ENCODE data around the gene LONP1. TPM values are rescaled to one million over a fixed set of nuclear protein-coding genes. Genes with fewer than 3 reads are reported as not detected.
A peak's percentile ranks its signal among the peaks of the same experiment; 100 is the strongest.

Gene LONP1
- total RNA-seq, 2 experiments from 2014 or later = 223 to 229 TPM

DNA sequence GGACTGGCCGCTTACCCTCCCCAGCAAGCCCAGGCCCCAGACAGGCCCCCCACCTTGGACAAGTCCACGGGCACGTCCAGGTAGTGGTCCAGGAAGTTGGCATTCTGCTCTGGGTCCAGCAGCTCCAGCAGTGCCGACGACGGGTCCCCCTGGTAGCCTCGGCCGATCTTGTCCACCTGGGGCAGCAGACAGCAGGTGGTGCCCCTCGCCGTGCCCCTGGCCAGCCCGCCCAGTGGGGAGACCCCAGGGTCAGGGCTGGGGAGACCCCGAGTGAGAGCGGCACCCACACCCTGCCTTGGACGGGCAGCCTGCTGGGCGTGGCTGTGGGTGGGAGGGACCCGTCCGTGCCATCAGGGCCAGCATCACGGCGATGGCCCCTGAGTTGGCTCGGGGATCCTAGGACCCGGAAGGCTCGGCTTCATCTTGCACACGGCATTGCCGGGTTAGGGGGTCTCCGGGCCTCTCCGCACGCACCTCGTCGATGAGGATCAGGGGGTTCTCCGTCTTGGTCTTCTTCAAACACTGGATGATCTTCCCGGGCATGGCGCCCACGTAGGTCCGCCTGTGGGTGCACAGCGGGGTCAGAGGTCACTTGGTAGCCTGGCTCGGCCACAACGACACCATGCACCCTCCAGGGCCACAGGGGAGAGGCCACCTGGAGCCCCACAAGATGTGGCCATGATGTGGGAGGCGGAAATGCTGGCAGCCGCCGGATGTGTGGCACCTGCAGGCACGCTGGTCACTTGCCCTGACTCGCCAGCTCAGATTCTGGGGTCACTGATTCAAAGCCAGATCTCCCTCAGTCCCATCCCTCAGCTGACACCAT lies 23.5 kb downstream of the LONP1 start:
- DNase-seq = no peak
- Mint-ChIP-seq H3K4me1 (ENCODE audit: low read depth) (peaks cover 12% of the 10 kb centered on the region), H3K9me3 (no peaks in the 10 kb centered on the region), H3K27me3 (ENCODE audit: low read depth) (no peaks in the 10 kb centered on the region), H3K36me3 (ENCODE audit: low read depth) (peaks cover 50% of the 10 kb centered on the region), H3K4me3 (no peak overlapping the region), H3K27ac (peak overlapping the region; percentile 30)
- CTCF ChIA-PET = no interaction called here
- intact Hi-C loops (cut with micrococcal nuclease) = no loop called here

DNA sequence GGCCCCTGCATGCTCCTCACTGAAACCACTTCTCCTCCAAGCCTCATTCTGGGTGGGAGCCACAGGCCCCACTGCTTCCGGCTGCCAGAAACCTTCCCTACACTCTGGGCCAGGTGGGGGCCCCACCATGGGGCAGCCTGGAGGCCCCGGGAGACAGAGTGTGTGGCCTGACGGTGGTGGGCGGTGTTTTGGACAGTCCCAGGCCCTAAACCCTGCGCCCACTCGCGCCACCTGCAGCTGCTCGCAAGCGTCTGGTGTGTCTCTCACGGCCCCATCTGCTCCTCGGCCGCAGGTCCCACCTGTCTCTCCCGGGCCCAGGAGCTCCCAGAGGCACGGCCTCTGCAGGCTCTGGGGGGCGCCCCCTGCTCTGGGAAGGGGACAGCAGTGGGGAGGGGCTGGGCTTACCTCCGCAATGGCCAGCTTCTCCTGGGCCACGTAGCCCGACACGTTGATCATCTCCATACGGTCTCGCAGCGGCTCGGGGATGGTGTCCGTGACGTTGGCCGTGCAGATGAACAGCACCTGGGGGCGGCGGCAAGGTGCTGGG lies 24.2 kb downstream of the LONP1 start:
- peaks cover 14% of the 10 kb centered on the region for H3K4me1 Mint-ChIP-seq (ENCODE audit: low read depth)
- intact Hi-C loops (cut with micrococcal nuclease) = no loop called here
- CTCF ChIA-PET = no interaction called here
- DNase-seq = no peak
- no peak overlapping the region for H3K27ac Mint-ChIP-seq
- peaks cover 51% of the 10 kb centered on the region for H3K36me3 Mint-ChIP-seq (ENCODE audit: low read depth)
- H3K27me3 Mint-ChIP-seq (ENCODE audit: low read depth) = no peaks in the 10 kb centered on the region
- no peak overlapping the region for H3K4me3 Mint-ChIP-seq
- H3K9me3 Mint-ChIP-seq = no peaks in the 10 kb centered on the region

DNA sequence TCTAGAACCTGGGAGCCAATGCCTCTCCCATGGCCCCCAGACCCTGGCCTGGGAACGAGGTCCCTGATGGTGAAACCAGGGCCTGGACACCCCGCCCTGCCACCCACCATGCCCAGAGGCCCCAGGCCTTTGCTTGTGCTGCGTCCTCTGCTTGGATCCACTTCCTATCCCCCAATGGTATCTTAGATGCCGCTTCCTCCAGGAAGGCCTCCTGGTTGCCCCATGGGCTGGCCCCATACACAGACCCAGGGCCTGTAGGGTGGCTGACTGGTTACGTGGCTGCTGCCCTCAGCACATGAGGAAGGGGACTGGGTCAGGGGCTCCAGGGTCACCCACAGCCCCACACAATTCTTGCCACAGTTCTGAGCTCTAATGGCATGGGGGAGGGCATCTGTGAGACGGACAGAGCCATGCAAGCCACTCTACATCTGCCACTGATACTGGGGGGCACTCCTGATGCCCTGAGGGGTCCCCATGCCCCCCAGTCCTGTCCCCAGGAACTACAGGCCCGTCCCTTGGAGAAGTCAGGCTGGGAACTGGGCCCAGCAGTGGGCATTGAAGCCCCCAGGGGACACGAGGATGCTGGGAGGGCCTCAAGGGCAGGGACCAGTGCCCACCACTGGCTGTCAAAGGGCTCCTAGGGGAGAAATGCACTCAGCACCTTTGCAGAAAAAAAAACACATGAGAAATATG lies 24.8 kb downstream of the LONP1 start:
- H3K9me3 Mint-ChIP-seq = no peaks in the 10 kb centered on the region
- intact Hi-C loops (cut with micrococcal nuclease) = no loop called here
- peaks cover 54% of the 10 kb centered on the region for H3K36me3 Mint-ChIP-seq (ENCODE audit: low read depth)
- H3K4me3 Mint-ChIP-seq = no peak overlapping the region
- no peak for DNase-seq
- peak overlapping the region; percentile 46 for H3K27ac Mint-ChIP-seq
- no peaks in the 10 kb centered on the region for H3K27me3 Mint-ChIP-seq (ENCODE audit: low read depth)
- CTCF ChIA-PET = no interaction called here
- peaks cover 14% of the 10 kb centered on the region for H3K4me1 Mint-ChIP-seq (ENCODE audit: low read depth)

DNA sequence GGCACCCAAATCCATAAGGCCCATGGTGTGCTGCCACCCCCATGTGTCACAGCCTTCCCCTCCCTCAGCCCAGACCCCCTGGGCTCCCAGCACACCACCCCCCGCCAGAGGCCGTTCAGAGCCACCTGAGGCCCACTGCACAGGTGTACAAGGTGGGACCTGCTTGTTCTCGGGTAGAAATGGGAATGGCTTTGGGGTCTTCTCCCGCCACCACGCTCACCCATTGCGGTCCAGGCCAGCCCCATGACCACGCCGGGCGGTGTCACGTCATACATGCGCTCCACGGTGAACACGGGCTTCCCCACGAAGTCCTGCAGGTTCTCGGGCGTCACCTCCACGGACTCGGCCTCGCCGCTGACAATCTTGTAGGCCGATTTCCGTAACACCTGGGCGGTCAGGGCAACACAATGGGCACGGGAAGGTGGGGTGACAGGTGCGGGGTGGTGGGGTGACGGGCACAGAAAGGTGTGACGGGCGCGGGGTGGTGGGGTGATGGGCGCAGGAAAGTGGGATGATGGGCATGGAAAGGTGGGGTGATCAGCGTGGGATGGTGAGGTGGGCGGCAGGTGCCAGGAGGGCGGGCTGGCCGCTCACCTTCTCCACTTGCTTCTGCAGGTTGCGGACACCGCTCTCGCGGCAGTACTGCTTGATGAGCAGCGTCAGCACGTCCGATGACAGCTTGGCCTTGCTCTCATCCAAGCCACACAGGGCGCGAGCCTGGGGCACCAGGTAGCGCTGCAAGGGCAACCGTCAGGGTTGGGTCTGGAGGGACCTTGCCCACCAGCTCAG lies 25.6 kb downstream of the LONP1 start:
- H3K9me3 Mint-ChIP-seq = no peaks in the 10 kb centered on the region
- H3K27me3 Mint-ChIP-seq (ENCODE audit: low read depth) = no peaks in the 10 kb centered on the region
- CTCF ChIA-PET = no interaction called here
- H3K27ac Mint-ChIP-seq = no peak overlapping the region
- DNase-seq = no peak
- peaks cover 17% of the 10 kb centered on the region for H3K4me1 Mint-ChIP-seq (ENCODE audit: low read depth)
- H3K36me3 Mint-ChIP-seq (ENCODE audit: low read depth) = peaks cover 55% of the 10 kb centered on the region
- intact Hi-C loops (cut with micrococcal nuclease) = no loop called here
- peak overlapping the region; percentile 9 for H3K4me3 Mint-ChIP-seq

DNA sequence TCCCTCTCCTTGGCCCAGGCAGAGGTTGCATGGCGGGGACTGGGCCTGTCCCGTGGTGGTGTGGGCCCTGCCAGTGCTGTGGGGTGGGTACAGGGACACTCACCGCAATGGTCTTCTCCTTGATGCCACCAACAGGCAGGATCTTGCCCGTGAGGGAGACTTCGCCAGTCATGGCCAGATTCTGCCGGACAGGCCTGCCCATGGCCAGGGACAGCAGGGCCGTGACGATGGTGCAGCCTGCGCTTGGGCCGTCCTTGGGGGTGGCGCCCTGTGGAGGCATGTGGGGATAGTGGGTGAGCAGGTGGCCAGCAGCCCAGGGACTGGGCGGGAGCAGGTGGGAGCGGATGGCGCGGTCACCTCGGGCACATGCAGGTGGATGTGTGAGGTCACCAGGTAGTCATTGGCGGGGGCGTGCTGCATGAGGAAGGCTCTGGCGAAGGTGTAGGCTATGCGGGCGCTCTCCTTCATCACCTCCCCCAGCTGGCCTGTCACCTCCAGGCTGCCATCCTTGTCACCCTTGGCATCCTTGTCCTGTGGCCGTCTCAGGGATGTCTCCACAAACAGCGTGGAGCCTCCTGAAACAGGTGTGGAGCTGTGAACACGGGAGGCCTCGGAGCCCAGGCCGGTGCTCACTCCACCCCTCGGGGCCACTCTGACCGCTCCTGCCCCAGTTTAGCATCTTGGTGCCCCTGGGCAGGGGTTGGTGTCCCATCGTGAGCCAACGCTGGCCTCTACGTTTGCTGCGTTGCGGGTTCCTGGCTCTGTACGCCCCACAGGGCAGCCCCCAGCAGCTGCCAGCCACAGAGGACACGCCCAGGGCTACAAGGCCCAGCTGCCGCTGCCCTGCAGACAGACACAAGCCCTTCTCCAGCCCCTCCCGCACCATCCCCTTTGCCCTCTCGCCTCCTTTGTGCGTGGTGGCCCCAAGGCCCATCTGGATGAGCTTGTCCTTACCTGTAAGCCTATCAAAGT lies 26.5 kb downstream of the LONP1 start:
- peaks cover 49% of the 10 kb centered on the region for H3K36me3 Mint-ChIP-seq (ENCODE audit: low read depth)
- H3K4me3 Mint-ChIP-seq = peak overlapping the region; percentile 24
- intact Hi-C loops (cut with micrococcal nuclease) = no loop called here
- no peaks in the 10 kb centered on the region for H3K9me3 Mint-ChIP-seq
- H3K4me1 Mint-ChIP-seq (ENCODE audit: low read depth) = peaks cover 17% of the 10 kb centered on the region
- H3K27me3 Mint-ChIP-seq (ENCODE audit: low read depth) = no peaks in the 10 kb centered on the region
- CTCF ChIA-PET = no interaction called here
- H3K27ac Mint-ChIP-seq = peak overlapping the region; percentile 96
- no peak for DNase-seq

DNA sequence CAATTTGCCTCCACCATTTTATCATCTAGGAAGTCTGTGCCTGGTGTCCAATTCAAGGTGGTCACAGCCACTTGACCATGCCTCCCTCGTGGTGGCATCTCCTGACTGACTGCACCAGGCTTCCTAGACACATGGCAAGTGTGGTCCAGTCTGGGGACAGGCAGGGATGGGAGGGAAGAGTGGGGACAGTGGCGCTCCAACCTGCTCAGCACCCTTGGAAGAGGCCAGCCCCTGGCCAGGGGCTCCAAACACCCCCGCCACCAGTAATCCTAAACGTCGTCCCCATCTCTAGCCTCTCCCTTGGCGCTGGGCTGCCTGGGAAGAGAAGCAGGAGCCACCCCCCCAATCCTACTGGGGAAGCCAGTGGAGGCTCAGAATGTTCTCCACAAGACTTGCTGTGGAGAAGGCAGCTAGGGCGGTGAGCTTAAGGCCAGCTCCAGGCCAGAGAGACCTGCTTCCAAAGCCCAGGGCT lies 27.2 kb downstream of the LONP1 start:
- CTCF ChIA-PET = no interaction called here
- Mint-ChIP-seq H3K27me3 (ENCODE audit: low read depth) (no peaks in the 10 kb centered on the region), H3K36me3 (ENCODE audit: low read depth) (peaks cover 49% of the 10 kb centered on the region), H3K4me1 (ENCODE audit: low read depth) (peaks cover 21% of the 10 kb centered on the region), H3K27ac (peak overlapping the region; percentile 96), H3K4me3 (peak overlapping the region; percentile 98), H3K9me3 (no peaks in the 10 kb centered on the region)
- intact Hi-C loops (cut with micrococcal nuclease) = no loop called here
- DNase-seq = no peak

DNA sequence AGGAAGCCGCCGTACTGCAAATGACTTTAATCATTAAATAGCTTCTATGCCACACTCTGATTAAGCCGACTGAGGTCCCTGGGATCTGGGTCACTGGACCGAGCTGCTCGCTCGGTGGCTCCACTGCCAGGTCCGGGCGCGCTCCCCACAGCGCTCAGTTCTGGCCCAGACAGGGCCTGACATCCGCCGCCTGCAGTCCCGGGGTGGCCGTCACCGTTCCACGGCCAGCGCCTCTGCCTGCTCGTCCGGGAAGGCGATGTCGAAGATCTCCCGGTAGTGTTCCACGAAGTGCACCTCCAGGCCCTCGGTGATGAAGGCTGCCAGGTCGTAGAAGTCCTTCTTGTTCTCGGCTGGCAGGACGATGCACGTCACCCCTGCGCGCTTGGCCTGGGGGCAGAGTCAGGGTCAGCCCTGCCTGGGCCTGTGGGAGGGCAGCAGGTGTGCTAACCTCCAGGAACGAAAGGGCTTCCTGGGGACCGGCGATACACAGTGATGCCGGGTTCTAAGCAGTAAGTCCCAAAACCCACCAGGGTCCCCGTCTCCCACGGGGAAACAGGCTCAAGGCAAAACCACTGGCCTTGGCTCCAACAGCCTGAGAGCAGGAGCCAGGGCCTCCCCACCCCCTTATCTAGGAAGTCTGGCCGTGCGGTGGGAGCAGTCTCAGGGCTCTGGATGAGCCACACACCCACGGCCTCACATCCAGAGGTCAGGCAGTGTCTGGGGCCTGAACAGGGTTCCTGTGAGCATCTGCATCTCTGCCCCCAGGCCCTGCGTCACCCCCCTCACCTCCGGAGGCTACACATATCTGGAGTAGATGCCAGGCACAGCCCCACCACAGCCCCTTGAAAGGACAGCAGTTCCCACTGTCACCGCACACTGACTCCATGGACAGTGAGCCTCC lies 27.9 kb downstream of the LONP1 start:
- peak overlapping the region; percentile 98 for H3K4me3 Mint-ChIP-seq
- no peak for DNase-seq
- H3K27ac Mint-ChIP-seq = peak overlapping the region; percentile 96
- H3K36me3 Mint-ChIP-seq (ENCODE audit: low read depth) = peaks cover 47% of the 10 kb centered on the region
- CTCF ChIA-PET = interaction anchor here (3.9 kb wide), 1 partner anchor 28 kb away, joined by 37 read pairs; the partner anchor contains the start of genes CATSPERD and LONP1
- H3K27me3 Mint-ChIP-seq (ENCODE audit: low read depth) = no peaks in the 10 kb centered on the region
- intact Hi-C loops (cut with micrococcal nuclease) = no loop called here
- peaks cover 19% of the 10 kb centered on the region for H3K4me1 Mint-ChIP-seq (ENCODE audit: low read depth)
- H3K9me3 Mint-ChIP-seq = no peaks in the 10 kb centered on the region

DNA sequence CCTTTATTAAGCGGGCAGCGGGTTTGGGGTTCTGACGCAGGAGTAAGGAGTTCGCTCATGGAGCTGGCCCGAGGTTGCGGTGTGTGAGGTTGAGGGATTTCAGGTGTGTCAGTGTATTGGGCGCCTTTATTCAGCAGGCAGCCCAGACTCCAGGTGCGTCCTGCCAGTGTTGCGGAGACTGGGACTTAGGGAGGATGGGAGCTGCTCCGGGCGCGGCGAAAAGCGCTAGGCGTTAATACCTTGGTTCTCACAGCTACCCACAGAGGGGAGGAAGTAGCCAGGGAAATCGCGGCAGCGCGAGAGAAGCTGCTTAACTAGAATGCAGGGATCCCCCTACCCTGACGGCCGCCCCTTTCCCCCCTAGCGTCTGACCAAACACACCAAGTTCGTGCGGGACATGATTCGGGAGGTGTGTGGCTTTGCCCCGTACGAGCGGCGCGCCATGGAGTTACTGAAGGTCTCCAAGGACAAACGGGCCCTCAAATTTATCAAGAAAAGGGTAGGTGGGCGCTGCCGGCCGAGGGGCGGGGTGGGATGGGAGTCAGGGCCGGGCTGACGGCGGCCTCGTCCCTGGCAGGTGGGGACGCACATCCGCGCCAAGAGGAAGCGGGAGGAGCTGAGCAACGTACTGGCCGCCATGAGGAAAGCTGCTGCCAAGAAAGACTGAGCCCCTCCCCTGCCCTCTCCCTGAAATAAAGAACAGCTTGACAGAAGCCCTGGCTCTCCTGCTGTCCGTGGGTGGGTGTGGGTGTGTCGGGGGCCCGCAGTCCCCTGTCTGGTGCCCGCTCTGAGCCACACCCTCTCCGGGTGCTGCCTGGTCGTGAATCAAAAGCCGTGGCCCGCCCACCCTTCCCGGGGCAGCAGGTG lies 28.8 kb downstream of the LONP1 start:
- intact Hi-C loops (cut with micrococcal nuclease) = loop anchor here (1.0 kb wide), 5 partner anchors 11 to 103 kb away; partner anchors contain the start of genes CATSPERD, LONP1, MICOS13 and SAFB2
- Mint-ChIP-seq H3K27ac (peak overlapping the region; percentile 96), H3K4me3 (peak overlapping the region; percentile 98), H3K27me3 (ENCODE audit: low read depth) (no peaks in the 10 kb centered on the region), H3K9me3 (no peaks in the 10 kb centered on the region), H3K4me1 (ENCODE audit: low read depth) (peaks cover 22% of the 10 kb centered on the region), H3K36me3 (ENCODE audit: low read depth) (peaks cover 43% of the 10 kb centered on the region)
- DNase-seq = peak; percentile 57
- CTCF ChIA-PET = interaction anchor here (3.9 kb wide), 1 partner anchor 29 kb away, joined by 37 read pairs; the partner anchor contains the start of genes CATSPERD and LONP1

DNA sequence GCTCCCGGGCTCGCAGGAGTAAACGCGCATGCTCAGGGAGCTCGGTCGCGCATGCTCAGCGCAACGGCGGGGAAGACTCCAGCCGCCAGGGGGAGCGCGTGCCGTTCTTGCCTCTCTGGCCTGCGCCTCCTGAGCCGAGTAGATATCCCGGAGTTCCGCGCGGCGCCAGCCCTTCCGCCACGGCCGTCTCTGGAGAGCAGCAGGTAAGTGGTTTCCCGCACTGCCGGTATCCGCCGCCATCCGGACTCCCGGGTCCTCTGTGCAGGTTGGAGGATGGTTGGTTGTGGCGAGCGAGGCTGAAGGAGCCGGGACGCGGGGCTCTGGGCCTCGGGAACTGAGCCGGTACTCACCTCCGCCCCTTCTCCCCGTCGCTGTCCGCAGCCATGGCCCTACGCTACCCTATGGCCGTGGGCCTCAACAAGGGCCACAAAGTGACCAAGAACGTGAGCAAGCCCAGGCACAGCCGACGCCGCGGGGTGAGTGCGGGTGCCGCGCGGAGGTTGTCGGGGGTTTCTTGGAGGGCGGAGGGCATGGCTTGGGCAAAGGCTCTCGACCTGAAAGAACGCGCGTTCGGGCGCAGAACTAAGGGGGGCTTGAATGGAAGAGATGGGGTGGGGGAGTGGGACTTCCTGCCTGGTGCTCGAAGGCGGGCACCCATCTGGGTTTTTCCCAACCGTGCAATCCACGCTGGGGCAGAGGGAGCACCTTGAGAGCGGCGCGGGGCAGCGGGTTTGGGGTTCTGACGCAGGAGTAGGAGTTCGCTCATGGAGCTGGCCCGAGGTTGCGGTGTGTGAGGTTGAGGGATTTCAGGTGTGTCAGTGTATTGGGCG lies 29.6 kb downstream of the LONP1 start, which contains the start of gene RPL36:
Gene RPL36, plus strand, starts transcription at position 171 of the 830 bp plus-strand sequence. Its CDS starts 213 bp downstream, at position 384.
- Mint-ChIP-seq H3K9me3 (no peaks in the 10 kb centered on the region), H3K36me3 (ENCODE audit: low read depth) (peaks cover 43% of the 10 kb centered on the region), H3K4me1 (ENCODE audit: low read depth) (peaks cover 22% of the 10 kb centered on the region), H3K4me3 (peak within 1 kb of the TSS; percentile 98), H3K27me3 (ENCODE audit: low read depth) (no peaks in the 10 kb centered on the region), H3K27ac (peak within 1 kb of the TSS; percentile 96)
- DNase-seq = peak; percentile 100
- CTCF ChIA-PET = interaction anchor here (0.6 to 3.9 kb wide), 17 partner anchors 8 to 252 kb away, joined by 3 to 37 read pairs (median 4); partner anchors contain the start of genes CATSPERD, LONP1, SAFB and SAFB2
- intact Hi-C loops (cut with micrococcal nuclease) = loop anchor here (1.0 kb wide), 5 partner anchors 10 to 104 kb away; partner anchors contain the start of genes CATSPERD, LONP1, MICOS13 and SAFB2

All from activated naive CD4-positive, alpha-beta T cell treated with anti-CD3 and anti-CD28 coated beads for 36 hours (primary cell).